Endothelial cell (in vitro differentiated cells): Measurements from ENCODE around the gene MED23. TPM values are rescaled to one million over a fixed set of nuclear protein-coding genes. Genes with fewer than 3 reads are reported as not detected.

Experiments
- DNase-seq: peaks from one replicate; pipeline ENCODE4 v3.0.0; 2021; ENCODE audit warnings: low spot score
- H3K27ac Mint-ChIP-seq: one replicate; pipeline ENCODE4 v1.8.0; 2021; ENCODE audit warnings: mixed read lengths, inconsistent platforms; ENCODE audit not compliant: unreplicated experiment
- H3K27me3 Mint-ChIP-seq: one replicate; pipeline ENCODE4 v1.8.0; 2021; ENCODE audit warnings: mild to moderate bottlenecking, moderate library complexity, mixed read lengths, inconsistent platforms; ENCODE audit not compliant: unreplicated experiment
- H3K36me3 Mint-ChIP-seq: one replicate; pipeline ENCODE4 v1.8.0; 2021; ENCODE audit warnings: mild to moderate bottlenecking, low read depth, mixed read lengths, inconsistent platforms; ENCODE audit not compliant: unreplicated experiment
- H3K4me1 Mint-ChIP-seq: one replicate; pipeline ENCODE4 v1.8.0; 2021; ENCODE audit warnings: mild to moderate bottlenecking, mixed read lengths, inconsistent platforms; ENCODE audit not compliant: unreplicated experiment
- H3K4me3 Mint-ChIP-seq: one replicate; pipeline ENCODE4 v1.8.0; 2021; ENCODE audit warnings: mild to moderate bottlenecking, mixed read lengths, inconsistent platforms; ENCODE audit not compliant: unreplicated experiment
- H3K9me3 Mint-ChIP-seq: one replicate; pipeline ENCODE4 v1.8.0; 2021; ENCODE audit warnings: mixed read lengths, inconsistent platforms; ENCODE audit not compliant: unreplicated experiment
- total RNA-seq: library from RNA; stranded (reverse); fragmentation: NEBNext Ultra II Directional; extraction: Animal tissue kit (Norgen Biotek cat#: 25700); gene quantifications from one replicate; pipeline ENCODE4 v1.2.1, GENCODE V29; 2021; ENCODE audit not compliant: unreplicated experiment
- TF ChIP-seq, protein P1 (sequence below): fragments of 200-600 bp; sonication (generic); IDR thresholded peaks from one replicate; pipeline ENCODE4 v1.5.0; 2021; ENCODE audit warnings: antibody characterized with exemption; ENCODE audit not compliant: unreplicated experiment

MED23 gene
- total RNA-seq, 1 donor from 2014 or later: 32.1 TPM

DNA sequence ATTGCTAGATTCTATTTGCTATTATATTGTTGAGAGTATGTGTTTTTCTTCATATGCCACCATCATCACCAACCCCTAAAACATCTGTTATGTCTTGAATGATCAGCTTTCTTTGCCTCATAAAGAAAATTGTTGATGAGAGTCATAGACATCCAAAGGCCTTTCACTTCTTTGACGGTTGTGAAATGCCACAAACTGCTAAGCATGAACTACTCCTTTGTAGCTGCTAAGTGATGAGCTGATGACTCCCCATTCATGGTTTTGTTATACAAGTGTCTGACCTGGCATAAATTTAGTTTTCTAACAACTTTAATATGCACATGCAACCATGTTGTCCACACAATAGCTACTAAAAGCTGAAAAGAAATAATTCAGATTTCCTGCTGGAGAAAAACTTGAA lies 684 bp upstream of the MED23 start:
- Mint-ChIP-seq H3K27me3 (peaks cover 1% of the 10 kb centered on the region), H3K4me1 (peaks cover 7% of the 10 kb centered on the region), H3K4me3 (peak overlapping the region; percentile 95), H3K27ac (no peak overlapping the region), H3K36me3 (no peaks in the 10 kb centered on the region), H3K9me3 (no peaks in the 10 kb centered on the region)
- TF ChIP-seq, protein P1, sequence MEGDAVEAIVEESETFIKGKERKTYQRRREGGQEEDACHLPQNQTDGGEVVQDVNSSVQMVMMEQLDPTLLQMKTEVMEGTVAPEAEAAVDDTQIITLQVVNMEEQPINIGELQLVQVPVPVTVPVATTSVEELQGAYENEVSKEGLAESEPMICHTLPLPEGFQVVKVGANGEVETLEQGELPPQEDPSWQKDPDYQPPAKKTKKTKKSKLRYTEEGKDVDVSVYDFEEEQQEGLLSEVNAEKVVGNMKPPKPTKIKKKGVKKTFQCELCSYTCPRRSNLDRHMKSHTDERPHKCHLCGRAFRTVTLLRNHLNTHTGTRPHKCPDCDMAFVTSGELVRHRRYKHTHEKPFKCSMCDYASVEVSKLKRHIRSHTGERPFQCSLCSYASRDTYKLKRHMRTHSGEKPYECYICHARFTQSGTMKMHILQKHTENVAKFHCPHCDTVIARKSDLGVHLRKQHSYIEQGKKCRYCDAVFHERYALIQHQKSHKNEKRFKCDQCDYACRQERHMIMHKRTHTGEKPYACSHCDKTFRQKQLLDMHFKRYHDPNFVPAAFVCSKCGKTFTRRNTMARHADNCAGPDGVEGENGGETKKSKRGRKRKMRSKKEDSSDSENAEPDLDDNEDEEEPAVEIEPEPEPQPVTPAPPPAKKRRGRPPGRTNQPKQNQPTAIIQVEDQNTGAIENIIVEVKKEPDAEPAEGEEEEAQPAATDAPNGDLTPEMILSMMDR: no peak
- DNase-seq: no peak

DNA sequence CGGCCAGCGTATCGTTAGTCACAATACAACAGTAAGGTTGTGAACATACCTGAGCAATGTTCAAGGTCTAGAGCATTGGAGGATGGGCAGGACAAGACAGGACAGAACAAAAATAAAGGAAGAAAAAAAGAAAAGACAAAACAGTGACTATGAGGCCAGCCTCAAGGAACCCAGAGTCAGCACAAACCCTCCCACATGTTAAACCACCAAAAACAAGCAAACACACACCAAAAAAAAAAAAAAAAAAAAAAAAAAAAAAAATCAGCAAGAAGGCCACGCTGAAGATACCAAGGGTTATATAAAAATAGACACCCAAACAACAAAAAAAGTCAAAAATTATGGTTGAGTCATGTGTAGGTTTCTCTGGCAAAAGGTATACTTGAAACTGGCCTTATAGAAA lies 12.8 kb downstream of the MED23 start:
- no peaks in the 10 kb centered on the region for H3K4me1 Mint-ChIP-seq
- H3K27me3 Mint-ChIP-seq: no peaks in the 10 kb centered on the region
- TF ChIP-seq, protein P1: no peak

DNA sequence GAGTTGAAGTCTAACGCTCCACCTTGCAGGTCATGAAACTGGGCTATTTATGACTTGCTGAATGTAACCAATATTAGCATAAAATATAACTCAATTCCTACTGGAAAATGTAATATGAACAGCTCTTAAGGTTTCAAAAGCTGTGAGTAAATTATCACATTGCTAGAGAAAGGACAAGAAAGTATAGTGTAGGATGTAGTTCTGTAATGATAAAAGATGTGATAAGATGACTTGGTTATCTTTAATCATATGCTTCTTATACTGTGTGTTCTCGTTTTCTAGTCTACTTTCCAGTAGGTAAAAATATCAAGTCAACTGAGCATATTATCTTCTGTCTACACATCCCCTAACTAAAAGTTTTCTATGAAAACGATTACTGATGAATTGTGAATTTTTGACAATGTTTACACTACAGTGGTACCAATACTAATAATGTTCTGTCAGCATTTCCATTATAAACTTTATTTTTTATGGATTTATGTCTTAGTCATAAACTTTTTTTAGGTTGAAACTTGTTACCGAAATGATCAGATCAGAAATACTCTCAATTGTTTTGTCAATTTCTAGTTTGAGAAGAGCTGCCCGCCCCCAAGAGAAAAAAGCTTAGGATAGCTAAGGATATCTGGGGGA lies 14.6 kb downstream of the MED23 start:
- H3K9me3 Mint-ChIP-seq: no peaks in the 10 kb centered on the region
- DNase-seq: no peak
- no peaks in the 10 kb centered on the region for H3K27me3 Mint-ChIP-seq
- H3K36me3 Mint-ChIP-seq: peaks cover 16% of the 10 kb centered on the region
- no peak overlapping the region for H3K27ac Mint-ChIP-seq
- TF ChIP-seq, protein P1: no peak
- H3K4me3 Mint-ChIP-seq: no peak overlapping the region
- no peaks in the 10 kb centered on the region for H3K4me1 Mint-ChIP-seq

More for the DNA sequence above, 12.8 kb downstream of the MED23 start:
- peaks cover 16% of the 10 kb centered on the region for H3K36me3 Mint-ChIP-seq
- no peak for DNase-seq
- no peaks in the 10 kb centered on the region for H3K9me3 Mint-ChIP-seq
- H3K4me3 Mint-ChIP-seq: no peak overlapping the region
- H3K27ac Mint-ChIP-seq: no peak overlapping the region

DNA sequence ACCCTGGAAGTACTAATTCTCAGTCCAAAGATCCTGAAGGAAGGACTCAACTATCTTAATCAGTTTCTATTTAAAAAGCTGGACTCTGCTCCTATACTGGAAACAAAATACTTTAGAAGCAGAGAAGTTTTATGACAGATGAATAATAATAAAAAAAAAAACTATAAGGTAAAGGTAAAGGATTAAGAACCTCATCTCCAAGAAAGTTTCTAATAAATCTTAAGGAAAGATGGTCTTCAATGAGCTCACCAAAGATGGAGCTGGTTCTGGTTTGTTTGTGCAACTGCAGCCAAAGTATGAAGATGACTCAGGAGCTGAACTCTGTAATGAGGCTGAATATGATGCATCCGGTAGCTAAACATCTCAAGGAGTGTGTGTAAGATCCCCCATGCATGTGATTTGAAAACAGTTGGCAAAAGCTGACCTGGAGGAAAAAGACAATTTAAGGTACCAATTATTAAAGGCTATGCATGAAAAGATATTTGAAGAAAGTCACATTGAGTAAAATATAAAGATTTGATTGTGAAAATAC lies 25.2 kb downstream of the MED23 start:
- DNase-seq: no peak
- Mint-ChIP-seq H3K36me3 (peaks cover 10% of the 10 kb centered on the region), H3K4me3 (no peak overlapping the region), H3K4me1 (no peaks in the 10 kb centered on the region), H3K27me3 (no peaks in the 10 kb centered on the region), H3K9me3 (no peaks in the 10 kb centered on the region), H3K27ac (no peak overlapping the region)
- TF ChIP-seq, protein P1: no peak

DNA sequence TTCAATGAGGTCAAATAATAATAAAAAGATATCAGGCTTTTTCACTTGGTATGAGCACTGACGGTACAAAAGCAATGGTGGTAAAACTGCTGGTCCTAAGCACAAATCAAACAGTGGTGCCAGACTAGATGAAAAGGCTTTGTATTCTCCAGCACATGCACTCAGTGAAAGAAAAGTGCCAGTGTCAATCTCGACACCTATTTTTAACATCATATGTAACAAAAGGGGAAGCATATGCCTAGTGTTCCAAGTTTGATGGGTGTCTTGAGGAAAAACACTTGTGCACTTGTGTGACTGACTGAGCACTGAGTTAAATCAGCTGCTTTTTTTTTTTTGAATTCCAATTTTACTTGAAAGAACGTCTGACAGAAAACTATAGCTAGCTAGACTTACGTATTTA lies 27.3 kb downstream of the MED23 start:
- Mint-ChIP-seq H3K27ac (no peak overlapping the region), H3K36me3 (peaks cover 14% of the 10 kb centered on the region), H3K4me3 (no peak overlapping the region), H3K9me3 (no peaks in the 10 kb centered on the region), H3K27me3 (no peaks in the 10 kb centered on the region), H3K4me1 (no peaks in the 10 kb centered on the region)
- DNase-seq: no peak
- TF ChIP-seq, protein P1: no peak
